Measurements from ENCODE around the gene MTM1.

The MTM1 gene

DNA sequence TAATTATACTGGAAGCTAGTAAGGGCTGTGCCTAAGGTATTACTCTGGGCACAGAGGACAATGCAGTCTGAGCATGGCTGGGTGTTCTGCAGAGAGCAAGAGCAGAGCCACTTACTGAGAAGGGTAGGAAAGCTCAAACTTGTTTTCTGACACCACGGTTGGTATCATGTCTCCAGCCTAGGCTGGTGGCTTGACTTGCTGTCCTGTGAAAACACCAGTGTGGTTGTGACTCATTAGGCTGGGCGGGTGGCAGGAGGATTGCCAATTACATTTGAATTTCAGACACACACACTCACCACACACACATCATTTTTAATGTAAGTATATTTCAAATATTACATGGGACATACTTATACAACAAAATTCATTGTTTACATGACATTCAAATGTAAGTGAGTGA is 19.7 kb upstream of the MTM1 start:
- TF ChIP-seq, protein P1, sequence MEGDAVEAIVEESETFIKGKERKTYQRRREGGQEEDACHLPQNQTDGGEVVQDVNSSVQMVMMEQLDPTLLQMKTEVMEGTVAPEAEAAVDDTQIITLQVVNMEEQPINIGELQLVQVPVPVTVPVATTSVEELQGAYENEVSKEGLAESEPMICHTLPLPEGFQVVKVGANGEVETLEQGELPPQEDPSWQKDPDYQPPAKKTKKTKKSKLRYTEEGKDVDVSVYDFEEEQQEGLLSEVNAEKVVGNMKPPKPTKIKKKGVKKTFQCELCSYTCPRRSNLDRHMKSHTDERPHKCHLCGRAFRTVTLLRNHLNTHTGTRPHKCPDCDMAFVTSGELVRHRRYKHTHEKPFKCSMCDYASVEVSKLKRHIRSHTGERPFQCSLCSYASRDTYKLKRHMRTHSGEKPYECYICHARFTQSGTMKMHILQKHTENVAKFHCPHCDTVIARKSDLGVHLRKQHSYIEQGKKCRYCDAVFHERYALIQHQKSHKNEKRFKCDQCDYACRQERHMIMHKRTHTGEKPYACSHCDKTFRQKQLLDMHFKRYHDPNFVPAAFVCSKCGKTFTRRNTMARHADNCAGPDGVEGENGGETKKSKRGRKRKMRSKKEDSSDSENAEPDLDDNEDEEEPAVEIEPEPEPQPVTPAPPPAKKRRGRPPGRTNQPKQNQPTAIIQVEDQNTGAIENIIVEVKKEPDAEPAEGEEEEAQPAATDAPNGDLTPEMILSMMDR (conservative IDR thresholded peaks at IDR 0.05; ENCODE audit: low read length), result no peak
- no peak overlapping the region for H3K4me3 ChIP-seq (ENCODE audit: low read length)
- peak; percentile 44 for DNase-seq (ENCODE audit: low read depth)

DNA sequence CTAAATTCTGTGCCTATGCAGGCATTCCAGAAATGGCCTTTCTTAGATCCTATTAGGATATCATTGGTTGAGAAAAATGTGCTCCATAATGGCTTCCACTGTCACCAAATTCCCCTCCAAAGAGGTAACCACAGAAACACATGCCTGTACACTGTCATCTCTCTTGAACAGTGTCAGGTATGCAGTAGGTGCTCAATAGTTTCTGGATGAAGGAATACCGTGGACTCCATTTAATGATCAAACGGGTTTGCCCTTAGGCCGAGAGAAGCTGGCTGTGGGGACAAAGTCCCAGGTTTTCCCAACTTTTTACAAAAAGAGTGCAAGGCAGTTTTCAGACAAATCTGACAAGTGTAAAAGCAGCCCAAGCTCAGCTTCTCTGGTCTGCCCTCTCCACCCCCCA is 16.5 kb upstream of the MTM1 start:
- no peak for DNase-seq (ENCODE audit: low read depth)
- TF ChIP-seq, protein P1 (conservative IDR thresholded peaks at IDR 0.05; ENCODE audit: low read length), result no peak

DNA sequence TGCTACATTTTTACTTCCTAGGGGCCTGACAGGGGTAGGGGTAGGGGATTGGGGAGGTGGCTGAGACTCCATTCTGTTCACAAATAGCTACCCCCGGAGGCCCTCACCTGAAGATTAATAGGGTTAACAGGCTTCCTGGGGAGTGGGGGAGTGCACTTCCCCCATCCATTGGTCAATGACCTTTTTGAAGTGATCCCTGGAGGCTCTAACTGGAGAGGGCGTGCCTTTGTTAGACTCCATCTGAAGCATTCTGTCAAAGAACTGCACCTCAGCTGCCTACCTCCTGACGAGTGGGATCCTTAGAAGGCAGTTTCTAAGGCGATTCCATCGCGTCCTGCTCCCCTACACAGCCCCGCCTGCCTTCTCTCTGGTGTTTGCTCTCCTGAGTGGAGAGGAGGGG is 10.0 kb upstream of the MTM1 start:
- TF ChIP-seq, protein P1 (conservative IDR thresholded peaks at IDR 0.05; ENCODE audit: low read length), result no peak
- no peak overlapping the region for H3K4me3 ChIP-seq (ENCODE audit: low read length)
- DNase-seq (ENCODE audit: low read depth), result no peak

More for the DNA sequence above, 16.5 kb upstream of the MTM1 start:
- no peak overlapping the region for H3K4me3 ChIP-seq (ENCODE audit: low read length)

DNA sequence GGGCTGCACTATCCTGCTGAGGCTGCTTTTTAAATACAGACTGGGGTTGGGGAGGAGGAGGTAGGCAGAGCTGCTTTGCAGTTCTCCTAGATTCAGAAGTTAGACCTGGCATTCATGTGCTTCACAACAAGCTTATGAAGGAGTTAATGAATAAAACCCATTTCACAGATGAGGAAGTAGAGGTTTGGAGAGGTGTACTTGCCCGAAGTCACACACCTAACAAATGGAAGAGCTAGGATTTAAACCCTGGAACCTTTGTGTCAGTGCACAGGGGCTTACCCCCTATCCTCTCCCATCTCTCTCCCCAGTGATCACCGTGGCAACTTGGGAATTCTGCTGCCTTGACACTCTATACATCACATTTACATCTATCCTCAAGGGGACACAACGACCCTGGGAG is 3.6 kb upstream of the MTM1 start:
- no peak overlapping the region for H3K4me3 ChIP-seq (ENCODE audit: low read length)
- TF ChIP-seq, protein P1 (conservative IDR thresholded peaks at IDR 0.05; ENCODE audit: low read length), result no peak
- DNase-seq (ENCODE audit: low read depth), result no peak

DNA sequence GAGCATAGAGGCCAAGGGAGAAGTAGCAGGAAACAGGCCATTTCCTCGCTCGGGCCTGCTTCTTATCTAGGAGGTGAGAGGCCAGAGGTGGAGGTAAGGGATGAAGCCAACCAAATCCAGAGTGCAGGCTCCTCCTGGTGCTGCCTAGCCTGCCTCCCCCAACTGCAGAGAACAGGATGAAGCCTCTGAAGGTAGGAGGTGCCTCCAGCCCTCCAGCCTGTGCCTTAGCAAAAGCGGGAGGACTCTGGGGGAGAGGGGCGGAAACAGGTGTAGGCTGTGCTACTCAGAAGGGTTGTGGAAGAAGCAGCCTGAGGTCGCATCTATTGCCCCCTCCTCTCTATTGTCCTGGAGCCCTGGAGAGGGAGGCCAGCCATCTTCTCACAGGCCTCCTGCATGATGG is 2.9 kb upstream of the MTM1 start:
- TF ChIP-seq, protein P1 (conservative IDR thresholded peaks at IDR 0.05; ENCODE audit: low read length), result no peak
- DNase-seq (ENCODE audit: low read depth), result no peak

DNA sequence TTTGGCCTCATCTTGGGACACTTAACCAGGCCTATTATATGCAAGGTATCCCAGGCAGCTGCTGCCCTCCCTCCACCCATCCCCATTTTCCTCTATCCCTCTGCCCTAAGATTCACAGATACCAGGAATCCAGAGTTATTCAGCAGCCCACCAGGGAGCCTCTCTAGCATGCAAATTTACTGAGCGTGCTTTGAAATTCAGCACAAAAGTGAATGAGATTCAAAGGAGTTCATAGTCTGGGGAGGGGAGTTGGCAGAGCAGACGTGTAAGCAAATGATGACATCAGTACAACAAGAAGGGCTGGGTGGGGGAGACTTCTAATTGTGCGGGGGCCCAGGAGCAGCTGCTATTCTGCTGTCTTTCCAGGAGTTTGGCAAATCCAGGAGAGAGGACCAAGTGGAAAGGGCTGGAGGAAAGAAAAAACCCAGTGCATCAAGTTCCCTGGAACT is 1.7 kb upstream of the MTM1 start:
- no peak for DNase-seq (ENCODE audit: low read depth)
- TF ChIP-seq, protein P1 (conservative IDR thresholded peaks at IDR 0.05; ENCODE audit: low read length), result no peak
- no peak overlapping the region for H3K4me3 ChIP-seq (ENCODE audit: low read length)

More for the DNA sequence above, 2.9 kb upstream of the MTM1 start:
- H3K4me3 ChIP-seq (ENCODE audit: low read length), result no peak overlapping the region

DNA sequence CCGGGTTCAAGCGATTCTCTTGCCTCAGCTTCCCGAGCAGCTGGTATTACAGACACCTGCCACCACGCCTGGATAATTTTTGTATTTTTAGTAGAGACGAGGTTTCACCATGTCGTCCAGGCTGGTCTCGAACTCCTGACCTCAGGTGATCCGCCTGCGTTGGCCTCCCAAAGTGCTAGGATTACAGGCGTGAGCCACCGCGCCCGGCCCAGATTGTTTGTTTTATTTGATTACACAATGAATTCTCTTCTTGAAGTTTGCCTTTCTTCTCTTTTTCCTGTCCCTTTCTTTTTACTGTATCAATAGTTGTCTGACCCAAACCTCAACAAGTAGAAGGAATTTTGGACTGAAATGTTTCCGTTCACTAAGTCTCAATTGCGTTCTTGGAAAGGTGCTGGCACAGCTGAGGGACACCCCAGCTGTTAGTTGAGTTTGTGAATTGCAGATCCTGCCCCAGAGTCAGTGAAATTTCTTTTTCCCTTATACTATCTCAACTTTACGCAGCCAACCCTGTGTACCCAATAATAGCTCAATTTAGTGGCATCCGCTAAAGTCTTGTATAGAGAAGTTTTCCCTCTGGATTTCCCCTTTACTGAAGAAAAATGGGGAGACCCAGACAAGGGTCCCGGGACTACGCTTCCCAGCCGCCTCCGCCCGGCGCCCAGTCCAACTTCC is 639 bp upstream of the MTM1 start:
- TF ChIP-seq, protein P1 (conservative IDR thresholded peaks at IDR 0.05; ENCODE audit: low read length), result no peak
- no peak for DNase-seq (ENCODE audit: low read depth)
- peak overlapping the region; percentile 31 for H3K4me3 ChIP-seq (ENCODE audit: low read length)
